Measurements from ENCODE around the gene TOB1. TPM values are rescaled to one million over a fixed set of nuclear protein-coding genes. Genes with fewer than 3 reads are reported as not detected.
A peak's percentile ranks its signal among the peaks of the same experiment; 100 is the strongest.

Gene TOB1
- total and polyA plus RNA-seq, 3 donors from 2014 or later = 18.4 to 42.8 (median 26.1) TPM

- Histone ChIP-seq H3K27ac (no peak overlapping the region), H3K4me3 (no peak overlapping the region), H3K4me1 (peaks cover 34% of the 10 kb centered on the region), H3K27me3 (no peaks in the 10 kb centered on the region), H3K9me3 (no peaks in the 10 kb centered on the region), H3K36me3 (ENCODE audit: low read depth, missing control alignments) (no peaks in the 10 kb centered on the region)
- intact Hi-C loops (cut with DNase I; ENCODE audit: low total_unique reads) = loop anchor here (5.0 to 10.0 kb wide), 2 partner anchors 51 to 283 kb away; no protein-coding TSS in a partner anchor
- DNase-seq = no peak
- WGBS, 2 donors = 62 to 71% methylated on average over 19 to 21 of the region's 21 CpGs
- no peak for TF ChIP-seq CTCF (IDR thresholded peaks at IDR 0.05)
- no peak for TF ChIP-seq POLR2A (IDR thresholded peaks at IDR 0.05)
Observed at GRCh38 chr17:50837980-50838954, 27.9 kb downstream of the TOB1 start.

GRCh38 chr17:50837286-50837979 lies 28.7 kb downstream of the TOB1 start:
- intact Hi-C loops (cut with DNase I; ENCODE audit: low total_unique reads) = loop anchor here (5.0 to 10.0 kb wide), 2 partner anchors 50 to 283 kb away; no protein-coding TSS in a partner anchor
- no peak for TF ChIP-seq CTCF (IDR thresholded peaks at IDR 0.05)
- no peak for TF ChIP-seq POLR2A (IDR thresholded peaks at IDR 0.05)
- Histone ChIP-seq H3K4me1 (peaks cover 39% of the 10 kb centered on the region), H3K36me3 (ENCODE audit: low read depth, missing control alignments) (no peaks in the 10 kb centered on the region), H3K4me3 (no peak overlapping the region), H3K27me3 (no peaks in the 10 kb centered on the region), H3K27ac (no peak overlapping the region), H3K9me3 (no peaks in the 10 kb centered on the region)
- peak; percentile 46 for DNase-seq
- 63 to 65% methylated on average over 2 to 7 of the region's 7 CpGs for WGBS, 2 donors

- no peak overlapping the region for H3K27ac ChIP-seq
- no peak for DNase-seq
- TF ChIP-seq POLR2A (IDR thresholded peaks at IDR 0.05) (no peak), CTCF (IDR thresholded peaks at IDR 0.05) (no peak)
- intact Hi-C loops (cut with DNase I; ENCODE audit: low total_unique reads) = loop anchor here (5.0 to 10.0 kb wide), 2 partner anchors 50 to 282 kb away; no protein-coding TSS in a partner anchor
- H3K27me3 ChIP-seq = no peaks in the 10 kb centered on the region
- H3K4me1 ChIP-seq = peaks cover 39% of the 10 kb centered on the region
- no peak overlapping the region for H3K4me3 ChIP-seq
- no peaks in the 10 kb centered on the region for H3K9me3 ChIP-seq
- WGBS, 2 donors = 87 to 88% methylated on average over 9 to 11 of the region's 11 CpGs
- no peaks in the 10 kb centered on the region for H3K36me3 ChIP-seq (ENCODE audit: low read depth, missing control alignments)
Observed at GRCh38 chr17:50836826-50837225, 29.3 kb downstream of the TOB1 start.

GRCh38 chr17:50835301-50836234 lies 30.6 kb downstream of the TOB1 start, which contains the start of gene WFIKKN2:
Gene WFIKKN2 (plus strand): TSS chr17:50835586. CDS start chr17:50835938, 352 bp downstream.
- 44 to 57% methylated on average over 24 to 39 of the region's 39 CpGs for WGBS, 2 donors
- H3K36me3 ChIP-seq (ENCODE audit: low read depth, missing control alignments) = no peaks in the 10 kb centered on the region
- H3K4me3 ChIP-seq = peak within 1 kb of the TSS in 1 of 2 donors; percentile 2
- peaks cover 50% of the 10 kb centered on the region for H3K4me1 ChIP-seq
- H3K27me3 ChIP-seq = no peaks in the 10 kb centered on the region
- H3K27ac ChIP-seq = peak within 1 kb of the TSS; percentile 59 to 87
- intact Hi-C loops (cut with DNase I; ENCODE audit: low total_unique reads) = loop anchor here (5.0 to 10.0 kb wide), 2 partner anchors 48 to 281 kb away; no protein-coding TSS in a partner anchor
- peak; percentile 38 for DNase-seq
- no peaks in the 10 kb centered on the region for H3K9me3 ChIP-seq
- TF ChIP-seq POLR2A (IDR thresholded peaks at IDR 0.05) (no peak), CTCF (IDR thresholded peaks at IDR 0.05) (no peak)
